Measurements from ENCODE around the gene BRSK2.
A peak's percentile ranks its signal among the peaks of the same experiment; 100 is the strongest.

Gene BRSK2

DNA sequence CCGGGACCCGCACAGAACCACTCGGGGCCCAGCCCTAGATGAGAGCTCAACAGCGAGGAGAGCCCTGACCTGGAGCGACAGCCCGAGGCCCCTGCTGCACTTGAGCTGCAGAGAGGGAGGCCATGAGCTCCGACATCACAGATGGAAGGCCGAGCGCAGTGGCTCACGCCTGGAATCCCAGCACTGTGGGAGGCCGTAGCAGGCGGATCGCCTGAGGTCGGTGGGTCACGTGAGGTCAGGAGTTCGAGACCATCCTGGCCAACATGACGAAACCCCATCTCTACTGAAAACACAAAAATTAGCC, 13.8 kb upstream of the BRSK2 start:
- in situ Hi-C loops (cut with MboI; ENCODE audit: low sequenced_read_pairs): no loop called here
- Histone ChIP-seq H3K4me3 (no peak overlapping the region), H3K4me1 (peaks cover 14% of the 10 kb centered on the region), H3K27me3 (ENCODE audit: low read depth) (no peaks in the 10 kb centered on the region), H3K9me3 (no peaks in the 10 kb centered on the region; the same call in 1 of the 2 replicates), H3K36me3 (replicated peaks) (no peaks in the 10 kb centered on the region)
- DNase-seq (ENCODE audit: low spot score in 2 of 2): no peak

DNA sequence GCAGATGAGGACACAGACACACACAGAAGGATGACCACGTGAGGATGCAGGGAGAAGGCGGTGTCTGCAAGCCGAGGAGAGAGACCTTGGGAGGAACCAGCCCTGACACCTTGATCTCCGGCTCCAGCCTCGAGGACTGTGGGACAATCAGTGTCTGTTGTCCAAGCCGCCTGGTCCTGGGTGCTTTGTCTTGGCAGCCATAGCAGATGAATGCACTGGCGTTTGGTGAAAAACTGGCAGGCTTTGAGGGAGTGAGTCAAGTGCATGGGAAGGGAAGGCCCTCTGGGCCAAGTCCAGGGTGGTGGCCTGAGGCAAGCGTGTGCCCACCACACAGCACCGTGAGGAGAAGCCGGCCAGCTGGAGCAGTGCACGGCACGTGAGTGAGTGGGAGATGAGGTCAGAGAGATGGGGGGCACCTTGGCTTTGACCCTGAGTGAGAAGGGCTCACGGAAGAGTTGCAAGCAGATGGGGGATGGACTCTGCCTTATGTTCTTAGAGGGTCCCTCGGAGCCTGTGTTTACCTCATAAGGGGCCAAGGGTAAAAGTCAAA, 12.4 kb upstream of the BRSK2 start:
- Histone ChIP-seq H3K36me3 (replicated peaks) (no peaks in the 10 kb centered on the region), H3K4me1 (peaks cover 14% of the 10 kb centered on the region), H3K27me3 (ENCODE audit: low read depth) (no peaks in the 10 kb centered on the region), H3K9me3 (no peaks in the 10 kb centered on the region; the same call in 1 of the 2 replicates), H3K4me3 (no peak overlapping the region)
- in situ Hi-C loops (cut with MboI; ENCODE audit: low sequenced_read_pairs): no loop called here
- DNase-seq (ENCODE audit: low spot score in 2 of 2): no peak

DNA sequence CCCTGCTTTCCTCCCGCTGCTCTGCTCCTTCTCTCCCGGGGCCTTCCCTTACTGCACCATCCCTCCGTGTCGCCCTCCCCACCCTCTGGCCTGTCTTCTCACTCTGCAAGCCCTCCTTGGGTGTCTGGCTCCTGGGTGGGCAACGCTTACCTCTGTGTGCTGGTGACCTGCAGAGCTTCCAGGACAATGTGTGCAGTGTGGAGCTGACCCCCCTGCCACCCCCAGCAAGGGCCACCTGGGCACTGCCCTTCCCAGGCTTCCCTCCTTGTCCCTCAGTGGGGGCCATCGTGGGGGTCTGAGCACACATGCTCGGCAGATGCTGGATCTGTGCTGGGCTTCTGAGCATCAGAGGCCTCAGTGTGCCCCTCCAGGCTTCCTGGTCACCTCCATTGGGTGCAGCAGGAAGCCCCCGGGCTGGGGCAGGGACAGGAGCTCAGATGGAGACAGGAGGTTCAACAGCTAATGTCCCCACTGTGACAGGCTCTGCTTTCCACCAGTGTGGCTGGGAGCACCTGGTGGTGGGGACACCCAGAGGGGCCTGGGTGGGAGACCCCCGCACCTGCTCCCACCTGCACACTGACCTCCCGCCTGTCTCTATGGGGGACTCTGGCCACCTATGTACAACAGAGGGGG, 7.8 kb upstream of the BRSK2 start:
- Histone ChIP-seq H3K4me1 (peaks cover 3% of the 10 kb centered on the region; the same call in 1 of the 2 replicates), H3K36me3 (replicated peaks) (no peaks in the 10 kb centered on the region)
- in situ Hi-C loops (cut with MboI; ENCODE audit: low sequenced_read_pairs): loop anchor here (10.0 kb wide), 1 partner anchor 47 kb away; no protein-coding TSS in a partner anchor

DNA sequence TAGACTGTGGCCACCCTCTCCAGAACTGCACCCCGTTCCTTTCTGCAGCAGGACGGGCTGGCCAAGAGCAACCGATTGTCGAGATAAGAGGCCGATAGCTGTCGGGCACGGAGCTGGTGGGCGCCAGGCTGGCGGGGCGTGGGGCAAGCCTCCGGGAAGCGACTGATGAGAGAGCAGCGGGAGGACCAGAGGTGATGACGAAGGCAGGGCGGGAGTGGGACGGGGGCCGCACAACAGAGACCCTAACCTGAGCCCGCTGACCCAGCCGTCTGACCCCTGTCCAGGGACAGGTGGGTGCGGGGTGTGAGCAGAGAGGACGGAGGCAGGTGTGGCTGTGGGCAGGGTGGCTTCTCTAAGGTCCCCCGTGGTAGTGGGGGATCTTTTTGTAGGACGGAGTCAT, 7.3 kb upstream of the BRSK2 start:
- no peak overlapping the region for H3K4me3 ChIP-seq
- in situ Hi-C loops (cut with MboI; ENCODE audit: low sequenced_read_pairs): loop anchor here (10.0 kb wide), 1 partner anchor 48 kb away; no protein-coding TSS in a partner anchor
- DNase-seq (ENCODE audit: low spot score in 2 of 2): no peak

More for the DNA sequence above, 7.8 kb upstream of the BRSK2 start:
- DNase-seq (ENCODE audit: low spot score in 2 of 2): no peak
- Histone ChIP-seq H3K4me3 (no peak overlapping the region), H3K27me3 (ENCODE audit: low read depth) (no peaks in the 10 kb centered on the region), H3K9me3 (no peaks in the 10 kb centered on the region; the same call in 1 of the 2 replicates)

DNA sequence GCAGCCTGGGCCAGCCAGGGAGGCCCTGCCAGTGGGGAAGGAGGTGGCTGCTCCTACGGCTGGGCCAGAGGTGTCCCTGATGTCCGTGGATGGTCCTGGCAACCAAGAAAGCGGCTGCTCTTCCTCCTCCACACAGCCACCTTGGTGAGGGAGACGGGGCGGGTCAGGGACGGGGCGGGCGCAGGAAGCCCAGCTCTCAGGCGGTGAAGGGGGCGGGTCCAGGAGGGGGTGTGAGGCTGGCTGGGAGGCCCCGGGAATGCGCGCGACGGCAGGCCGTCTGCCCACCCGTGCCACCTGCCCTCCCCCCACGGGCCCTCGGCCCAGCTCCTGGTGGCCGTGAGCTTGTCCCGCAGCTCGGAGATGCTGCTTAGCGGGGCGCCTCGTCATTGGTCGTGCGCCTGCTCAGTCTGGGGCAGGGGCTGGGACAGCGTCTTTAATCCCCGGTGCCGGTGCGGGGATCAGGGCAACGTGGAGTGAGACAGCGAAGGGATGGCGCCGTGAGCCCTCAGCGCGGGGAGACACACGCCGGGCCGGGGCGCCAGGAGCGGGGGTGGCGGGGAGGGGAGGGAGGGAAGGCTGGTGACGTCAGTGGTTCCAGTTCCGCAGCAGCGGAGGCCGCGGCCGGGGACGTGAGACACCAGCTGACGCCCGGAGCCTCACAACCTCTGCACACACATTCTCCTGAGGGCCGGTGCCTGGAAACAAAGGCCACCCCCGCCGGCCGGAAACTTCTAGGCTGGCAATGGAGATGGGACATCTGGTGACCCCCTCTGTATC, 6.7 kb upstream of the BRSK2 start:
- H3K4me3 ChIP-seq: peak overlapping the region; percentile 33
- no peaks in the 10 kb centered on the region for H3K27me3 ChIP-seq (ENCODE audit: low read depth)
- H3K9me3 ChIP-seq: no peaks in the 10 kb centered on the region; the same call in 1 of the 2 replicates
- in situ Hi-C loops (cut with MboI; ENCODE audit: low sequenced_read_pairs): loop anchor here (10.0 kb wide), 1 partner anchor 48 kb away; no protein-coding TSS in a partner anchor
- peaks cover 3% of the 10 kb centered on the region; the same call in 1 of the 2 replicates for H3K4me1 ChIP-seq
- DNase-seq (ENCODE audit: low spot score in 2 of 2): peak; percentile 48 to 83
- no peaks in the 10 kb centered on the region for H3K36me3 ChIP-seq (replicated peaks)

More for the DNA sequence above, 7.3 kb upstream of the BRSK2 start:
- no peaks in the 10 kb centered on the region; the same call in 1 of the 2 replicates for H3K9me3 ChIP-seq
- no peaks in the 10 kb centered on the region for H3K36me3 ChIP-seq (replicated peaks)
- H3K4me1 ChIP-seq: peaks cover 3% of the 10 kb centered on the region; the same call in 1 of the 2 replicates
- no peaks in the 10 kb centered on the region for H3K27me3 ChIP-seq (ENCODE audit: low read depth)

DNA sequence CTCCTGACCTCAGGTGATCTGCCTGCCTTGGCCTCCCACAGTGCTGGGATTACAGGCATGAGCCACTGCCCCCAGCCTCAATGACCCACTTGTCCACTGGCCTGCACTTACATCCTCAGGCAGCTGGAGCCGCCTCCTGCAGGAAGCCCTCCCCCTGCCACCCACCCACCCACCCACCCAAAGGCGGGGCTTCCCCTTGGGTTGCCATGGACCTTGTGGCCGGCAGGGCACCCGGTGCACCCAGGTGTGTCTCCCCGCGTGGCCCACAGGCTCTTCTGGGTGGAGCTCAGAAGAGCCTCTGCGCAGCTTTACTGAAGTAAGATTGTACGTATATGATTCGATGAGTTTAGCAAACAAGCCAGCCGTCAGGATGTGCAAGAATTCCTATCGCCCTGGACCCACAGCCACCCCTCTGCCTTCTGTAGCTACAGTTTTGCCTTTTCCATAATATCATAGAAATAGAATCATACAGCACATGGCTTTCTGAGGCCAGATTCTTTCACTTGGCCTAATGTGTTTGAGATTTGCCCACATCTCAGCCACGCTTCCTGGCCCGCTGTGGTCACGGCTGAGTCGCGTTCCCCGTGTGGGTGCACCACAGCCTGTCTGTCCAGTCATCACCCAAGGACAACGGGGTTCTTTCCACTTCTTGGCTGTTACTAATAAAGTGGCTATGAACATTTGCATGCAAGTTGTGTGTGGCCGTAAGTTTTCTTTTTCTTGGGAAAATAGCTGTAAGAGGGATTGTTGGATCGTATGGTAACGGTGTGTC, 5.3 kb upstream of the BRSK2 start:
- H3K27me3 ChIP-seq (ENCODE audit: low read depth): no peaks in the 10 kb centered on the region
- H3K4me3 ChIP-seq: no peak overlapping the region
- in situ Hi-C loops (cut with MboI; ENCODE audit: low sequenced_read_pairs): loop anchor here (10.0 kb wide), 1 partner anchor 50 kb away; no protein-coding TSS in a partner anchor
- no peaks in the 10 kb centered on the region; the same call in 1 of the 2 replicates for H3K9me3 ChIP-seq
- no peak for DNase-seq (ENCODE audit: low spot score in 2 of 2)
- H3K36me3 ChIP-seq (replicated peaks): no peaks in the 10 kb centered on the region
- peaks cover 11% of the 10 kb centered on the region; the same call in 1 of the 2 replicates for H3K4me1 ChIP-seq

DNA sequence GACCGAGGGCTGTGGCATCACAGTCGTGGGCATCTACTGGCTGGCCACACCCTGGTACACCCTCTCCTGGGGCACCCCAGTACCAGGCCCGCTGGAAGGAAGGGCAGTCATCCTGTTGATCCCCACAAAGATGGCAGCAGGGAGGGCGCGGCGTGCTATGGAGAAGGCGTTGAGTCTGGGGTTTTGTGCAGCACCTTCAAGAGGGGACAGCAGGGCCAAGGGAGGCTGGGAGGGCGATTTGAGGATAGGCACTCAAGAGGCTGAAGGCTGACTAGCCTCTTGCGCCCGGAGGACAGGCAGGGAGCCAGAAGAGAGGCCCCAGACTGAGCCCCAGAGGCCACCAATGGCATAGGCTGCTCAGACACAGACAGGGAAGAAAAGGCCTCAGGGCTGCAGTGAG, 2.2 kb upstream of the BRSK2 start:
- DNase-seq (ENCODE audit: low spot score in 2 of 2): no peak
- Histone ChIP-seq H3K36me3 (replicated peaks) (no peaks in the 10 kb centered on the region; the same call in 1 of the 2 replicates), H3K4me1 (peaks cover 14% of the 10 kb centered on the region; the same call in 1 of the 2 replicates), H3K4me3 (no peak overlapping the region), H3K27me3 (ENCODE audit: low read depth) (no peaks in the 10 kb centered on the region), H3K9me3 (no peaks in the 10 kb centered on the region)
- in situ Hi-C loops (cut with MboI; ENCODE audit: low sequenced_read_pairs): loop anchor here (10.0 kb wide), 1 partner anchor 53 kb away; no protein-coding TSS in a partner anchor

DNA sequence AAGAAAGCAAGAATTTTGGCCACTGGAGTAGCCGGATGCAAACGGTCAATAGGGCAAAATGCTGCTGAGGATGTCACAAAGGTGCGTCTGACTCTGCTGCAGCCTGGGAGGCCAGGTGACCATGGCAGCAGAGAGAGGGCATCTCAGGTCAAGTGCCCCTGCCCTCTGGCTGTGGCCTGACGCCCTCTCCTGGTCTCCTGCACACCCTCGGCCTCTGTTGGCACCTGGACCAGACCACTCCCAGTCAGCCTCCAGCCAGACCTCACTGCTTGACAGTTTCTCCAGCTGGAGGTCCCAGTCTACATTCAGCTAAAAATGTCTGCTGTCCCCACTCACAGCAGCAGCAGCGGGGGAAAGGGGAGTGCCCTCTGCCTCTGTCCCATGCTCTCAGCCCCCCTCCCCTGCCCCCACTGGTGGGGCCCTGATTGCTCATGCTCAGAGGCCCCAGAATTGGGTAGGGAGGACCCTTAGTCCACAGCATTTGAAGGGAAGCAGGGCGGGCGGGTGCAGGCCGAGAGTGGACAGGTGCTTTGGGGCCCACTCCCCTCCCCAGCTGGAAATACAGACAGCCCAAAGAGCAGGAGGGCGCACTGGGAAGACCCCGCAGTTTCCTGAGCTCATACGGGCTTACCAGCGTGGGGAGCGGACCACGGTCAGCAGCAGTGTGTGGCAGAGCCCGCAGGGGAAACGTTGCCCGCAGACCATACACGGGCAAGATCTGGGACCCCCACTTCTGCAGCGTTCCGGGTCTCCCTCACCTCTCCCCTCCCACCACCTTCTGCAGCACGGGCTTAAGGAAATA, 1.6 kb upstream of the BRSK2 start:
- Histone ChIP-seq H3K27me3 (ENCODE audit: low read depth) (no peaks in the 10 kb centered on the region), H3K4me1 (peaks cover 14% of the 10 kb centered on the region; the same call in 1 of the 2 replicates), H3K9me3 (no peaks in the 10 kb centered on the region), H3K36me3 (replicated peaks) (no peaks in the 10 kb centered on the region; the same call in 1 of the 2 replicates), H3K4me3 (peak overlapping the region; percentile 47)
- in situ Hi-C loops (cut with MboI; ENCODE audit: low sequenced_read_pairs): loop anchor here (10.0 kb wide), 1 partner anchor 53 kb away; no protein-coding TSS in a partner anchor
- no peak for DNase-seq (ENCODE audit: low spot score in 2 of 2)

DNA sequence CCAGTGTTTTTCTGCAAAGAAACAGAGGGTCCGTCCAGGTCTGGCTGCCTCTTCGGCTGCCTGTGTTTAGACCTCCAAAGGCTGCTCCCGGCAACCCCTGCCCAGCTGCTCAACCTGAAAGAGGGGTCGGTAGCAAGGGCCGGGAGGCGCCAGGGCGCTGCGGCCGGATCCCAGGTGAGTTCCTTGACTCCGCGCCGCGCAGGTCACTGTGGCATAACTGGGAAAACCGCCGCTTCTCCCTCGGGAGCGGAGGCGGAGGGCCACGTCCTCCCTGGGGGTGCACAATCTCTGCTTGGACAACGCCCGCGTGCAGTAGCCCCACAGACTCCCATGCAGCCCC, 1.0 kb upstream of the BRSK2 start:
- in situ Hi-C loops (cut with MboI; ENCODE audit: low sequenced_read_pairs): loop anchor here (10.0 kb wide), 1 partner anchor 54 kb away; no protein-coding TSS in a partner anchor
- H3K27me3 ChIP-seq (ENCODE audit: low read depth): no peaks in the 10 kb centered on the region
- H3K4me3 ChIP-seq: peak overlapping the region; percentile 47

DNA sequence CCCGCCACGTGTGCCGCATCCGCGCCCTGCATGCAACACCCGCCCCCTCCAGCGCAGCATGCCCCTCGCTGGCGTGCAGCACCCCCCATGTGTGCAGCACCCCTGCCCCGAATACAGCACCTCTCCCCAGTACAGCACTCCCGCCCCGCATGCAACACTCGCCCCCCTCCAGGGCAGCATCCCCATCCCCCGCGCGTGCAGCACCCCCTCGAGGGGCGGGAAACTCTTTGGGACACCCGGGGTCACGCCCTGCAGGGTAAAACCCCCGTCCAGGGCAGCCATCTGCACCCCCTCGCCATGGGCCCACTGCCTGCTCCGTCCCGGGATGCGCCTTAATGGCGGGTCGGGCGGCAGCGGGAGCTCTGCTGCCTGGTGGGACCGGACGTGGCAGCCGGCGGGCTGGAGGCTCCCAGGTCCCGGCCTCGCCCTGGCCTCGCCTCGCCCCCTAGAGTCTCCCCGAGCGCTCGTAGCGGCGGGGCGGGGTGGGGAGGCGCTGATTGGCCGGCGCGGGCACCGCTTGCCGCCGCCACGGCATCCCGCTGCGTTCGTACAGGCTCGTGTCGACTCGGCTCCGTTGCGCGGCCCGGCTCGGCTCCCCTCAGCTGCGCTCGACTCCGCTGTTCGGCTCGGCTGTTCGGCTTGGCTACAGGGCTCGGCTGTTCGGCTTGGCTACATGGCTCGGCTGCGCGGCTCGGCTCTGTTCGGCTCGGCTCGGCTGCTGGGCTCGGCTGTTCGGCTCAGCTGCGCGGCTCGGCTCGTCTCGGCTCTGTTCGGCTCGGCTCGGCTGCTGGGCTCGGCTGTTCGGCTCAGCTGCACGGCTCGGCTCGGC, 417 bp upstream of the BRSK2 start:
- no peaks in the 10 kb centered on the region; the same call in 1 of the 2 replicates for H3K36me3 ChIP-seq (replicated peaks)
- no peaks in the 10 kb centered on the region for H3K27me3 ChIP-seq (ENCODE audit: low read depth)
- H3K9me3 ChIP-seq: no peaks in the 10 kb centered on the region
- peak; percentile 90 to 98 for DNase-seq (ENCODE audit: low spot score in 2 of 2)
- peak overlapping the region; percentile 47 for H3K4me3 ChIP-seq
- H3K4me1 ChIP-seq: peaks cover 11% of the 10 kb centered on the region; the same call in 1 of the 2 replicates
- in situ Hi-C loops (cut with MboI; ENCODE audit: low sequenced_read_pairs): loop anchor here (10.0 kb wide), 1 partner anchor 55 kb away; no protein-coding TSS in a partner anchor

More for the DNA sequence above, 1.0 kb upstream of the BRSK2 start:
- no peak for DNase-seq (ENCODE audit: low spot score in 2 of 2)
- no peaks in the 10 kb centered on the region; the same call in 1 of the 2 replicates for H3K36me3 ChIP-seq (replicated peaks)
- H3K4me1 ChIP-seq: peaks cover 11% of the 10 kb centered on the region; the same call in 1 of the 2 replicates
- no peaks in the 10 kb centered on the region for H3K9me3 ChIP-seq

DNA sequence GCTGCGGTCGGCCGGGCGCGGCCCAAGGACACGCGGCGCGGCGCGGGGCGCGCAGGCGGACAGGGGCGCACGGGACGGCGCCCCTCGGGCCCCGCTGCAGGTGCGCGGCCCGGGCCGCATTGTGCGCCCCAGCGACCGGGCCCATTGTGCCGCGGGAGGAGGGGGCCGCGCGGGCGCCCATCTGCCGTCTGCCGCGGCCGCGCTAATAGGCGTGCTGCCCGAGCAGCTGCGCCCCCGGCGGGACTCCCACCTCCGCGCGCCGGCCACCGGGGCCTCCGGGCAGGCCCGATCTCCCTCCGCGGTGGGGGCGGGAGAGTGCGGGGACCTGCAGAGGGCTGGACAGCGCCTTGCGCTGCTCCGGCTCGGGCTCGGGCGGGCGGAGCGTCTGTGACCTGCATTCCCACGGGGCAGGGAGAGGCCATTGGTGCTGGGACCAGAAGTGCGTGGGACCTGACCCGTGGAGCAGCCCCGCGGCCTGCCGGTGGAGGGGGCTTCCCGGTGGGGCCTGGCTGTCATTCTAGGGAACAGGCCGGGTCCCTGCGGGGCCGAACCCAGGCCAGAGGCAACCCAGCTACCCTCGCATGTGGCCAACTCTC, 933 bp downstream of the BRSK2 start:
- H3K4me1 ChIP-seq: peaks cover 11% of the 10 kb centered on the region; the same call in 1 of the 2 replicates
- peak in 1 of 2 experiments; percentile 60 for DNase-seq (ENCODE audit: low spot score in 2 of 2)
- in situ Hi-C loops (cut with MboI; ENCODE audit: low sequenced_read_pairs): no loop called here
- no peaks in the 10 kb centered on the region for H3K27me3 ChIP-seq (ENCODE audit: low read depth)
- no peaks in the 10 kb centered on the region for H3K9me3 ChIP-seq
- H3K36me3 ChIP-seq (replicated peaks): no peaks in the 10 kb centered on the region; the same call in 1 of the 2 replicates
- peak overlapping the region; percentile 63 for H3K4me3 ChIP-seq
